Stimulated activated CD4-positive, alpha-beta T cell treated with anti-CD3 and anti-CD28 coated beads, TNF-alpha, amount 100 ng/mL, for 48 hours (primary cell): ENCODE results near the gene CEP250.
"Not testable (repeated sequence)": the region's sequence is repeated elsewhere in the genome, so short reads cannot be mapped to it uniquely, and the experiment has no call there.

Experiments used
- DNase-seq, 3 donors: peaks; one replicate each; pipeline ENCODE4 v3.0.0-alpha.2; 2020; ENCODE audit warnings: low read depth in 3 of 3

Gene CEP250, protein sequence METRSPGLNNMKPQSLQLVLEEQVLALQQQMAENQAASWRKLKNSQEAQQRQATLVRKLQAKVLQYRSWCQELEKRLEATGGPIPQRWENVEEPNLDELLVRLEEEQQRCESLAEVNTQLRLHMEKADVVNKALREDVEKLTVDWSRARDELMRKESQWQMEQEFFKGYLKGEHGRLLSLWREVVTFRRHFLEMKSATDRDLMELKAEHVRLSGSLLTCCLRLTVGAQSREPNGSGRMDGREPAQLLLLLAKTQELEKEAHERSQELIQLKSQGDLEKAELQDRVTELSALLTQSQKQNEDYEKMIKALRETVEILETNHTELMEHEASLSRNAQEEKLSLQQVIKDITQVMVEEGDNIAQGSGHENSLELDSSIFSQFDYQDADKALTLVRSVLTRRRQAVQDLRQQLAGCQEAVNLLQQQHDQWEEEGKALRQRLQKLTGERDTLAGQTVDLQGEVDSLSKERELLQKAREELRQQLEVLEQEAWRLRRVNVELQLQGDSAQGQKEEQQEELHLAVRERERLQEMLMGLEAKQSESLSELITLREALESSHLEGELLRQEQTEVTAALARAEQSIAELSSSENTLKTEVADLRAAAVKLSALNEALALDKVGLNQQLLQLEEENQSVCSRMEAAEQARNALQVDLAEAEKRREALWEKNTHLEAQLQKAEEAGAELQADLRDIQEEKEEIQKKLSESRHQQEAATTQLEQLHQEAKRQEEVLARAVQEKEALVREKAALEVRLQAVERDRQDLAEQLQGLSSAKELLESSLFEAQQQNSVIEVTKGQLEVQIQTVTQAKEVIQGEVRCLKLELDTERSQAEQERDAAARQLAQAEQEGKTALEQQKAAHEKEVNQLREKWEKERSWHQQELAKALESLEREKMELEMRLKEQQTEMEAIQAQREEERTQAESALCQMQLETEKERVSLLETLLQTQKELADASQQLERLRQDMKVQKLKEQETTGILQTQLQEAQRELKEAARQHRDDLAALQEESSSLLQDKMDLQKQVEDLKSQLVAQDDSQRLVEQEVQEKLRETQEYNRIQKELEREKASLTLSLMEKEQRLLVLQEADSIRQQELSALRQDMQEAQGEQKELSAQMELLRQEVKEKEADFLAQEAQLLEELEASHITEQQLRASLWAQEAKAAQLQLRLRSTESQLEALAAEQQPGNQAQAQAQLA (N-terminal part only)

GRCh38 chr20:35454881-35455609 is at the start of gene CEP250:
CEP250 (plus strand) TSS chr20:35455598; CDS start chr20:35462368, 6,770 bp downstream.
- peak; percentile 92 to 96 (median 92) for DNase-seq

DNA sequence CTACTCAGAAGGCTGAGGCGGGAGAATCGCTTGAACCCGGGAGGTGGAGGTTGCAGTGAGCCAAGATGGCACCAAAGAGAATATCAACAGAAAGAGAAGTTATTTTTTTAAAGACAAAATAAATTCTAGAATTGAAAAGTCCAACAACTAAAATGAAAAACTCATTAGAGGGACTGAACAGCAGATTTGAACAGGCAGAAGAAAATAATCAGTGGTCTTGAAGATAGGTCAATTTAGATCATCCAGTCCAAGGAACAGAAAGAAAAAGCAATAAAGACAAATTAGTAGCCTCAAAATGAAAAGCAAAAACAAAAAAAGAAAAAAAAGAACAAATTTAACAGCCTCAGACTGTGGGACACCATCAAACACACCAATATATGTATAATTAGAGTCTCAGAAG is 49.6 kb upstream of the CEP250 start:
- no peak for DNase-seq

- DNase-seq = no peak
Observed at GRCh38 chr20:35408270-35408669, 47.1 kb upstream of the CEP250 start.

- DNase-seq = no peak
Observed at GRCh38 chr20:35409542-35409941, 45.9 kb upstream of the CEP250 start.

DNA sequence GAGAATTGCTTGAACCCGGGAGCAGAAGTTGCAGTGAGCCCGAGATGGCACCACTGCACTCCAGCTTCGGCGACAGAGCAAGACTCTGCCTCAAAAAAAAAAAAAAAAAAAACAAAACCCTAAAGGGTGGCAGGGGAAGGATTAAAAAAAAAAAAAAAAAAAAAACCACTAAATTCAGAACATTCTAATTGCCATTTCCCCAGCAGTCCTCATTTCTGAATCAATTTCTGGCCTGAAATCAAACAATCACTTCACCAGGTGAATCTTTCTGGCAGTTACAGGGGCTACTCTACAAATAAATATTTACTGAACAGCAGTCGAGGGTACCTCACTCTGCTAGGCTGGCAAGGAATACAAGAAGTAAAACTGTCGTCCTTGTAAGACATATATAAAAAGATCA is 44.8 kb upstream of the CEP250 start:
- no peak for DNase-seq

- no peak for DNase-seq
Observed at GRCh38 chr20:35421322-35421721, 34.1 kb upstream of the CEP250 start.

- DNase-seq = no peak
Observed at GRCh38 chr20:35431621-35432429, 23.6 kb upstream of the CEP250 start.

- no peak for DNase-seq
Observed at GRCh38 chr20:35432430-35432735, 23.0 kb upstream of the CEP250 start.

GRCh38 chr20:35433337-35433736 is 22.1 kb upstream of the CEP250 start:
- no peak for DNase-seq

- DNase-seq = no peak
Observed at GRCh38 chr20:35434085-35435005, 21.1 kb upstream of the CEP250 start.

DNA sequence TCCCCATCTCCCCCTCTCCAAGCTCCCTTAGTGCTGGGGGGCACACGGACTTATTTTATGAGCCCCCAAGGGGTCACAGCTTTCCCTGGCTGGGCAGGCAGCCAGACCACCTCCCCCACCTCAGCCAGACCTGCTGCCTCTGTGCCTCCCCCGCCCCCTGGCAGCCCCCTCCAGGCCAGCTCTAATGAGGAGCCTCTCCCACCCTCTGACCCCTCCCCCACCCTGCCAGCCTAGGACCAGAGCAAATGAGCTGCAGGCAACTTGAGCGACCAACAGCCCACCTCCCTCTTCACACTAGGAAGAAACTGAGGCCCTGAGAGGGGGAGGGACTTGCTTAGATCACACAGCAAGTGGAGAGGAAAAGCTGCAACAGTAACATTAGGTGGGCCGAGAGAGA is 19.2 kb upstream of the CEP250 start:
- no peak for DNase-seq

- no peak for DNase-seq
Observed at GRCh38 chr20:35437599-35437998, 17.8 kb upstream of the CEP250 start.

DNA sequence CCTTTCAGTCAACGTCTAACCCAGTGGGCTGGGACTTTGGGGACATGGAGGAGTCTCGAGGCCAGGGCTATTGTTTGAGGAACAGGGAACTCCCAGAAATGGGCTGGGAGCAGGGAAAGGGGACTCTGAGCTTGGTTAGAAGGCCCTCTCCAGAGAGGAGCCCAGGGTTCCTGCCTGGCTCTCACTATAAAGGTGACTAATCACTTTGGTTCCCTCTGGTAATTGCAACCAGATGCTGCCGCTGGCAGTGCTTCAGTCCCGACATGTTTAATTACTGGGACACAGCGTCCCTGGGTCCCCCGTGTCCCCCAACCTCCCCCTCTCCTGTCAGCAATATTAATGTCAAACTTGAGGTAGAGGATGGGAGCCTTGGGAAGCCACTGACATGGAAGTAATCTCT is 12.4 kb upstream of the CEP250 start:
- DNase-seq = no peak

DNA sequence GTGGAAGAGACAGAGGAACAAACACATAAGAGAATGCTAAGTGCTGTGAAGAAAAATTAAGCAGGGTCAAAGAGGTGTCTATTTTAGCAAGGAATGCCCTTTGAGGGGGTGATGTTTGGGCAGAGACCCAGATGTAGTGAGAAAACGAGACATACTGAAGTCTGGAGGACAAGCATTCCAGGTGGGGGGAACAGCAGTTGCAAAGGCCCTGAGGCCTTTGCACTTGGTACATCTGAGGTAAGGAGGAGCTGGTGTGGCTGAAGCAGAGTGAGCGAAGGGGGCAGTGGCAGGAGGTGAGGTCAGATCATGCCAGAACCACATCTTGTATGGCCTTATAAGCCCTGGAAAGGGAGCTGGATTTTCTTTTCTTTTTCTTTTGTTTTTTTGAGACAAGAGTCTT is 11.2 kb upstream of the CEP250 start:
- DNase-seq = no peak

DNA sequence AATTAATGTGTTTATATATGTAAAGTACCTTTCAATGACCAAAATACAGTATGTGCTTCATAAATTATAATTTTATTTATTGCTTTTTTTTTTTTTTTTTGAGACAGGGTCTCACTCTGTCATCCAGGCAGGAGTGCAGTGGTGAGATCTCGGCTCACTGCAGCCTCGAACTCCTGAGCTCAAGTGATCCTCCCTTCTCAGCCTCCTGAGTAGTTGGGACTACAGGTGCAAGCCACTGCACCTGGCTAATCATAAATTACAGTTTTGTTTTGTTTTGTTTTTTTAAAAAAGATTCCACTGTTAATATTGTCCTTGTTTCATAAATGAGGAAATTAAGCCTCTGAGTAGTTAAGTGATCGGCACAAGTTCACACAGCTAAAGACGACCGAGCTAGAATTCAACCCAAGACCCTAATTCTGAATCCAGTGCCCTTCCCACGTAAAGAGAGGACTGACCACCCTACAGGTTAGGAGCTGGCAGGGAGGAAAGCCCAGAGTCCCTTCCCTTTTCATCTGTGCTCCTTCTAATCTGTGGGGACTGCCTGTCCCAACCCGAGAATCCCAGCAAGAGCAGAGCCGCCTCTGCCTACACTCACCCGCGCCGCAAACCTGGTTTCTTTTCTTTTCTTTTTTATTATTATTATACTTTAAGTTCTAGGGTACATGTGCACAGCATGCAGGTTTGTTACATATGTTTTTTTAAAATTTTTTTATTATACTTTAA is 8.9 kb upstream of the CEP250 start:
- no peak for DNase-seq

- DNase-seq = peak; percentile 81 to 93 (median 87)
Observed at GRCh38 chr20:35447082-35447789, 8.2 kb upstream of the CEP250 start.

DNA sequence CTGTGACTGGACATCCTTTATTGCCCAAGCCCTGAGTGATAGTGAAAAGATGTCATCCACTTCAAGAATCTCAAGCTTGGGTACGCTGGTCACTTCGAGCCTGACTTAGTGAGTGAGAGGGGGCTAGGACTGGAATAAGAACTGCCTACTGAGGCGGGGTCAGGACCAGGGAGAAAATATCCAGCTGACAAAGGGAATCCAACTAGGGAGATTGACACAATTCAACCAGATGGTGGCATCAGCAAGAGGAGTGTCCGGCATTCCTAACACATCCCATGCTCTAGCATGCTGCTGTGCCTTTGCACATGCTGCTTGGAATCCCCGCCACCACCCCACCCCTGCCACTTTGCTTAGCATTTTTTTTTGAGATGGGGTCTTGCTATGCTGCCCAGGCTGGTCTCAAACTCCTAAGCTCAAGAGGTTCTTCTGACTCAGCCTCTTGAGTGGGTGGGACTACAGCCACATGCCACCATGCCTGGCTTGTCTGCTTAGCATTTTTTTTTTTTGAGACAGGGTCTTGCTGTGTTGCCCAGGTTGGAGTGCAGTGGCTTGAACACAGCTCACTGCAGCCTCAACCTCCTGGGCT is 6.5 kb upstream of the CEP250 start:
- DNase-seq = no peak

- not testable (repeated sequence) for DNase-seq
Observed at GRCh38 chr20:35449855-35450254, 5.5 kb upstream of the CEP250 start.
